OCI-M2 (cell line): ENCODE measurements around the gene SFMBT2.

Experiments
- DNase-seq: peaks from one replicate; lab custom pipeline; 2025; ENCODE audit not compliant: unreplicated experiment; lab: John Stamatoyannopoulos, UW

SFMBT2 gene

GRCh38 chr10:7410862-7411670 is at the start of gene SFMBT2:
SFMBT2 (minus strand) TSS chr10:7411034; CDS start chr10:7381898, 29,136 bp downstream.
- no peak for DNase-seq

DNA sequence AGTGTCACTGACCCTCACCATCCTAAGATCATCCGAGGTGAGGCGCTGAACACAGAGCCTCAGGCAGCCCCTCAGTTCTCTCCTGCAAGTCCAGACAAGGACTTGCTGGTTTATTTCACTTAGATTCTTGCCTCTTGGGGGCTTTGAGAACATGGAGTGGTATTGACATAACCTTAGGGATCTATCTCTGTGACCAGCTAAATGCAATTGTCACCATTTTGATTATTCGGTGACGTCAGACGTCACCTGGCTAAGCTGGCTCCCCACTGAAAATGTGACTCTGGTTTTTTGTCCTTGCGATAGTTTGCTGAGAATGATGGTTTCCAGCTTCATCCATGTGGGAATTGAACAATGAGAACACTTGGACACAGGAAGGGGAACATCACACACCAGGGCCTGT is 49.2 kb upstream of the SFMBT2 start:
- DNase-seq, result no peak

DNA sequence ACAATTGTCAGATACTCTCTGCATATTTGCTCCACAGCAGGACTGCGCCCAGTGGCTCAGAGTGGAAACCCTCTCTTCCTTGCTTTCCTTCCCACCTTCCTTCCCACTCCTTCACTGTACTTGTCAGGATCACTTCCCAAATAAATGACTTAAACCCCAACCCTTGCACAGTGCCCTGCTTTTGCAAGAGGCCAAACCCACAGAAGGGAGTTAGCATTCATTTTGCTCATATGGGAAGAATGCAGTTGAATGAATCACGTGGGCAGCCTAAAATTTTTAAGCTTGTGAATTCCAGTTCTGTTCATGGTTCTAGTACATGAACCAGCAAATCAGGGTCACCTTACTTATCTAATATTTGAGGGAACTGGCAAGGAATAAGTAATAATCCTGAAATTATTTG is 47.7 kb upstream of the SFMBT2 start:
- DNase-seq, result no peak

DNA sequence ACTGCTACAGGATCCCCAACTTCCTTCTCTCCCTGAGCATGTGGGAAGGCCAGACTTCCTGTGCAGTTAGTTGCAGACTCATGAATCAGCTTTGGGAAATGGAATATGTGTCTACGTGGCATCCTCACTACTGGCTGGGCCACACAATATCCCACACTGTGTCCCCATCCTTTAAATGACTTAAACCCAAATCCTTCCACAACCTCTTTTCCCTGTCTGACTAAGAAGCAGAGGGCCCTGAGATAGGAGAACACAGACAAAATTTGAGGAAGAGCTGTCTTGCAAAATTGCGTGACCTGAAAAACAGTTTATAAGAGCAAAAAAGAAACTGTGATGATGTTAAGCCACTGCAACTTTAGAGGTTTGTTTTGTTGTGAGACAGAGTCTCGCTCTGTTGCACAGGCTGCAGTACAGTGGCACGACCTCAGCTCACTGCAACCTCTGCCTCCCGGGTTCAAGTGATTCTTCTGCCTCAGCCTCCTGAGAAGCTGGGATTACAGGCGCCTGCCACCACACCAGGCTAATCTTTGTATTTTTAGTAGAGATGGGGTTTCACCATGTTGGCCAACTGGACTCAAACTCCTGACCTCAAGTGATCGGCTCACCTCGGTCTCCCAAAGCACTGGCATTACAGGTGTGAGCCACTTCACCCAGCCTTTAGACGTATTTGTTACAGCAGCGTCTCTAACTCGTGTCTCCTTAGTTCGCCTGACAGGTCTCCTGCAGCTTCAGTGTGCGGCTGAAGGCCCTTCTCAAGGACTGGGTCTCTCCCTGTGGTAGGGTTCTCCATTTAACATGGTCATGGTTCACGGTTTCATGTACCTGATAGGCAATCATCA is 46.9 kb upstream of the SFMBT2 start:
- no peak for DNase-seq

- no peak for DNase-seq
Observed at GRCh38 chr10:7449063-7449695, 38.3 kb upstream of the SFMBT2 start.

GRCh38 chr10:7445474-7446185 is 34.8 kb upstream of the SFMBT2 start:
- DNase-seq, result no peak

- no peak for DNase-seq
Observed at GRCh38 chr10:7444551-7445121, 33.8 kb upstream of the SFMBT2 start.

- DNase-seq, result no peak
Observed at GRCh38 chr10:7443036-7443435, 32.2 kb upstream of the SFMBT2 start.

DNA sequence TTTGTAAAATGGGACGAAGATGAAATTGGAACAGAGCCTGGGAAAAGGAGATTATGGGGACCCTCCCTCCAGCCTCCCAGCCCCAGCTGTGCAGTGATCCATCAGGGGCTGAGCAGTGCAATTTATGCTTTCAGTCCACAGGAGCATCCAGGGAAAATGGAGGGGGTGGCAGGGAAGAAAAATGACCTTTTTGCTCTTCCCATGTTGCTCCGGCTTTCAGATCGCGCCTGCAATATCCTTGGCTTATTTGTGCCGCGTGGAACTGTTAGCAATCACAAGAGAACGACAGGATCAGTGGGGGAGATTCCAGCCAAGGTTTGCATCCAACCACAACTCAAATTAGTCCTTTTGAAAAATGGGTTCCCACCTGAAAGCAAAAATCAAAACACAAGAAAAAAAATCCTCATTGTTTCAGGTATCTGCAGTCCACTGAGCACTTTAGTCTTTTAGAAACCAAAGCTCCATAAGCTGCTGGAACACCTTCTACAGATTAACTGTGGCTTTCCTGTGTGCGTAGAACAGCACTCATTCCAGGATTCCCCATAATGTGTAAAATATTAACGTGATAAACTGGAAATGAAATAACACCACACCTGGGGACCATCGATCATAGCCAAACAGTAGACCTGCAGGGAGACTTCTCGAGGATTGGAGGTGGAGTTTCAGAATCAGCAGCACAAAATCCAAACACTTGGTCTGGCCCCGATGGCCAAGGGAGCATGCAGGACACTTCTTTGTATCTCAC is 30.7 kb upstream of the SFMBT2 start:
- DNase-seq, result no peak

DNA sequence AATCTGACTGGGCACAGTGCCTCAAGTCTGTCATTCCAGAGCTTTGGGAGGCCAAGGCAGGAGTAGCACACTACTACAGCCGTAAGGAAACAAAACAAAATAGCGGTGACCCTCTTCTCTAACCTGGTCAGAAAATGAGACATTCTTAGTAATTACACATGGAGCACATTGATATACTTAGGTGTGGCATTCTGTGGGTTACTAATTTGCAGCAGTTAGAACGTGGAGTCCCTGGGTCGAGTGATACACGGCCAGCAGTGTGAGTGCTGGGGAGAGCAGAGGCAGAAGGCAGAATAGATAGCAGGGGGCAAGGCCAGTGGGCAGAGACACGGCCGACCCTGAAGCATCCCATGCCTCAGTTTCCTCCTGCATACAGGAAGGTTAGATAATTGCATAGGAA is 28.9 kb upstream of the SFMBT2 start:
- no peak for DNase-seq

GRCh38 chr10:7438196-7438986 is 27.6 kb upstream of the SFMBT2 start:
- DNase-seq, result no peak

GRCh38 chr10:7436490-7437100 is 25.8 kb upstream of the SFMBT2 start:
- DNase-seq, result no peak

DNA sequence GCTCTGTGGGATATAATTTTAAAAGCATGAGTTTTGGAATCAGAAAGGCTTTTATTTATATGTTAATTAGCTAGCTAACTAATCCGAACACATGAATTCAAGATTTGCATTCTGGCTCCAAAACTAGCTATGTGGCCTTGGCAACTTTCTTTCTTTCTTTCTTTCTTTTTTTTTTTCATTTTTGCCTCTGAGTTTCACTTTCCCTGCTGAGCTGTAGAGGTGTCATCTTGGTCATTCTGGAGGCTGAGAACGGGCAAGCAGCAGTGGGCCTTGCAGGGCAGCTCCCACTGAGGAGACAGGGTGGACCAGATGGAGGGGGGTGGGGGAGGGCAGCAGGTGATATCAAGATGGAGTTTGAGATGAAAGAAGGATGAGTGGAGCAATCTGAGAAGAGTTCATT is 24.8 kb upstream of the SFMBT2 start:
- no peak for DNase-seq

DNA sequence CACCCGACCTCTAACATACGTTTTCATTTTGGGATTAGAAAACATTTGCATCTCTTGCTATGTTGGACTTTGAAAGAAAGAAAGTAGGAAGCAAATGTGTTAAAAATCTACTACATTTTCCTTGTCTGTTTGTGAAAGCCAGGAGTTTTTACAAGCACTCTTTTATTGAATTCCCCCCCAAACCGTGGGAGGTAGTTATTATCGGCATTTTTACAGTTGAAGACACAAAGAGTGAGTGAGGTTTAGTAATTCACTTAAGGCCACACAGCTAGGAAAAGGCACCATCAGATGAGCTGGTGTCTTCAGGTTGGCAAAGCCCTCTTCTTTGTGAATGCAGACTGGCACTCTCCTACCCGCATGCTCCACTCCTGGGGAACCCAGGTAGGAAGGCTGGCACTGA is 23.5 kb upstream of the SFMBT2 start:
- DNase-seq, result no peak

- no peak for DNase-seq
Observed at GRCh38 chr10:7433861-7434260, 23.0 kb upstream of the SFMBT2 start.

DNA sequence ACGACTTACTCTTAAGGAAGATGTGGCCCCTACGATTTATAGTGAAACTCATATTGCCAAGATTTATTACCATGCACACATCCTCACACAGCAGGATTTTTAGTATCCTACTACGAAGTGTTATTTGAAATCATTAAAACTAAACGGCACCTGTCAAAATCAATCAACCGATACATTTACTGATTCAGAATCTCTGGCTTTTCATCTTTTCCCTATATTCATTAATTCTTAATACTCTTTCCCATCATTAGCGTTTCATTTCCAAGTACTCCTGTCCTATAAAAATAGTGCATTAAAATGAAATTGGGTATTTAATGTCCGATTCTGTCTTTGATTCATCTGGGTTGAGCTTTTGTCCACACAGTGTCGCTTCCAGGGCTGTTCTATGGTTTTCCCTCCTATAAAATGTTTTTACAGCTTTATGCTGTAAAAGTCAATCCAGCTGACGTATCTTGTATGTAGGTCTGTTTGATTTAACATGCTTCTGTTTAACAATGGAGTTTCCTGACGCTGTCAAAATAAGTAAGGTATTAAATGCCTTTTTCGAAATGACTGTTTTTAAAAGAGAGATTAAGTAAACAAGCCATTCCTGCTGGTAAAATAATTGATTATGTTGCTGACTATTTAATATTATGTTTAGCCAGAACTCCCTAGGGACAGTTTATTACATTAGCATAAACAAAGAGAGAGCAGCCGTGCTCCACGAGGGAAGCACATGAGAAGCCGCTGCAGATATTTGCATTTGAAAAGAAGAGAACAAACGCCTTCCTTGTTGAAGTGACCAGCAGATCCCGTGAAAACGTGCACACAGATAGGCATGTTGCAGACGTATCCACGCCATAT is 22.3 kb upstream of the SFMBT2 start:
- DNase-seq, result no peak

- no peak for DNase-seq
Observed at GRCh38 chr10:7428673-7429350, 18.0 kb upstream of the SFMBT2 start.
